Neural cell (in vitro differentiated cells): ENCODE data around the gene IPMK. TPM values are rescaled to one million over a fixed set of nuclear protein-coding genes. Genes with fewer than 3 reads are reported as not detected.

Experiments
- H2AFZ ChIP-seq: fragments of 200-600, 300-800 bp; sonication (generic), shearing (Covaris generic); 2 replicates; pipeline ENCODE4 v1.6.0; 2014; ENCODE audit warnings: low read depth, mild to moderate bottlenecking, antibody characterized with exemption, low read length, moderate library complexity
- H3F3A ChIP-seq: fragments of 200-600 bp; shearing (Covaris generic); 2 replicates; pipeline ENCODE4 v1.6.1; 2016; ENCODE audit warnings: mild to moderate bottlenecking, moderate library complexity, mixed read lengths, antibody characterized with exemption, low read length; ENCODE audit not compliant: insufficient read depth, poor library complexity, severe bottlenecking
- H3K27ac ChIP-seq: fragments of 200-600, 300-800 bp; sonication (generic), shearing (Covaris generic); 2 replicates; pipeline ENCODE4 v1.5.1; 2014; ENCODE audit warnings: mild to moderate bottlenecking, low read length, moderate library complexity
- H3K27me3 ChIP-seq: fragments of 300-800, 200-600 bp; sonication (generic), shearing (Covaris generic); 2 replicates; pipeline ENCODE4 v1.6.0; 2014; ENCODE audit warnings: mild to moderate bottlenecking, low read depth, low read length, moderate library complexity; ENCODE audit not compliant: insufficient read depth
- H3K36me3 ChIP-seq: fragments of 300-800, 200-600 bp; sonication (generic), shearing (Covaris generic); 2 replicates; pipeline ENCODE4 v1.5.1; 2014; ENCODE audit warnings: mild to moderate bottlenecking, antibody characterized with exemption, low read length, moderate library complexity; ENCODE audit not compliant: insufficient read depth
- H3K4me2 ChIP-seq: fragments of 300-800, 200-600 bp; sonication (generic), shearing (Covaris generic); 2 replicates; pipeline ENCODE4 v1.6.0; 2014; ENCODE audit warnings: mild to moderate bottlenecking, low read length
- H3K4me3 ChIP-seq: fragments of 300-800, 200-600 bp; sonication (generic), shearing (Covaris generic); 2 replicates; pipeline ENCODE4 v1.5.1; 2014; ENCODE audit warnings: mild to moderate bottlenecking, low read length, moderate library complexity
- H3K79me2 ChIP-seq: fragments of 200-600 bp; shearing (Covaris generic); replicated peaks from 2 replicates; pipeline ENCODE4 v1.6.0; 2014; ENCODE audit warnings: mild to moderate bottlenecking, low read length, moderate library complexity; ENCODE audit not compliant: insufficient read depth
- H3K9ac ChIP-seq: fragments of 300-800, 200-600 bp; sonication (generic), shearing (Covaris generic); 2 replicates; pipeline ENCODE4 v1.6.1; 2016; ENCODE audit warnings: mild to moderate bottlenecking, low read length, mixed read lengths
- H3K9me2 ChIP-seq: fragments of 200-600 bp; shearing (Covaris generic); 2 replicates; pipeline ENCODE4 v1.6.1; 2016; ENCODE audit warnings: mild to moderate bottlenecking, low read length, mixed read lengths; ENCODE audit not compliant: insufficient read depth
- H3K9me3 ChIP-seq: fragments of 200-600, 300-800 bp; sonication (generic), shearing (Covaris generic); 2 replicates; pipeline ENCODE4 v1.6.1; 2016; ENCODE audit warnings: mild to moderate bottlenecking, mixed run types, low read length, moderate library complexity, mixed read lengths
- H4K20me1 ChIP-seq: fragments of 200-600 bp; shearing (Covaris generic); 2 replicates; pipeline ENCODE4 v1.6.1; 2016; ENCODE audit warnings: mild to moderate bottlenecking, mixed run types; ENCODE audit not compliant: insufficient read depth
- EP300 ChIP-seq: fragments of 450-650 bp; conservative IDR thresholded peaks from 2 replicates; pipeline ENCODE4 v1.6.1; 2014; ENCODE audit warnings: antibody characterized with exemption, mild to moderate bottlenecking, moderate library complexity; ENCODE audit not compliant: poor library complexity, severe bottlenecking
- EZH2 ChIP-seq: fragments of 200-600, 300-800 bp; shearing (Covaris generic), sonication (generic); IDR thresholded peaks from 2 replicates; pipeline ENCODE4 v1.6.1; 2014; ENCODE audit warnings: antibody characterized with exemption, low read length, borderline replicate concordance, mild to moderate bottlenecking; ENCODE audit not compliant: insufficient read depth, poor library complexity, severe bottlenecking
- MXI1 ChIP-seq: fragments of 450-650 bp; conservative IDR thresholded peaks from 2 replicates; pipeline ENCODE4 v1.6.1; 2014; ENCODE audit warnings: antibody characterized with exemption, mild to moderate bottlenecking; ENCODE audit not compliant: poor library complexity, severe bottlenecking
- POLR2AphosphoS5 ChIP-seq: IDR thresholded peaks from 2 replicates; pipeline ENCODE4 v1.6.1; 2012
- RAD21 ChIP-seq: fragments of 450-650 bp; conservative IDR thresholded peaks from 2 replicates; pipeline ENCODE4 v1.6.1; 2014; ENCODE audit warnings: antibody characterized with exemption, mild to moderate bottlenecking, moderate library complexity
- SMC3 ChIP-seq: fragments of 450-650 bp; conservative IDR thresholded peaks from 2 replicates; pipeline ENCODE4 v1.6.1; 2014; ENCODE audit warnings: antibody characterized with exemption, mild to moderate bottlenecking, moderate library complexity; ENCODE audit not compliant: poor library complexity
- TAF1 ChIP-seq: IDR thresholded peaks from 2 replicates; pipeline ENCODE4 v1.6.1; 2012; ENCODE audit warnings: low read depth
- polyA plus RNA-seq: library from polyadenylated mRNA; depleted of rRNA; stranded (reverse); fragments of >200 nt; gene quantifications from 2 replicates; pipeline ENCODE4 v1.2.3, GENCODE V29; 2014
- TF ChIP-seq, protein P1 (sequence below): IDR thresholded peaks from 2 replicates; pipeline ENCODE4 v1.6.1; 2012; ENCODE audit warnings: borderline replicate concordance
- TF ChIP-seq, protein P2 (sequence below): fragments of 450-650 bp; IDR thresholded peaks from 2 replicates; pipeline ENCODE4 v1.5.1; 2014; ENCODE audit warnings: antibody characterized with exemption, mild to moderate bottlenecking, moderate library complexity; ENCODE audit not compliant: poor library complexity, severe bottlenecking

IPMK gene
- polyA plus RNA-seq, 1 donor from 2014 or later: 11.7 TPM

DNA sequence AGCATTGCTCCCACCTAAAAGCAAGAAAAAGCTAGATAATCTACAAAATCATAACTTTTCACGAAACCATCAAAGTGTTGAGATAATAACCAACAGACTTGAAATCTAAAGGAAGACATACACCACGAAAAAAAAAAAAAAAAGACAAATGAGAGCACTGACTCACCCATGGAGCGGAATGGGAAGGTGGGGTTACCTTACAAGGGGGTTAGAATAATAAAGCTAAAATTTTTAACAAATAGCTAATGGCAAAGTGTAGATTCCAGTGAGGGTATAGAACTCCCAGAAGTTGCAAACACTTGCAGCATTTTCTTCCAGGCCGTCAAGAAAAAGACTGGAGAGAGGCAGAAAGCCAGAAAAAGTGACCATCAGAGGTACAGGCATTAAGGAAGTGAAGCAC lies 27.2 kb downstream of the IPMK start:
- Histone ChIP-seq H3K4me2 (no peak overlapping the region), H3K79me2 (peaks cover 6% of the 10 kb centered on the region), H2AFZ (no peak overlapping the region), H3K9me3 (no peaks in the 10 kb centered on the region), H3K27me3 (no peaks in the 10 kb centered on the region), H3K9ac (no peak overlapping the region), H3K9me2 (no peaks in the 10 kb centered on the region), H3K4me3 (no peak overlapping the region), H3K27ac (no peak overlapping the region), H3F3A (no peaks in the 10 kb centered on the region), H3K36me3 (no peaks in the 10 kb centered on the region), H4K20me1 (no peaks in the 10 kb centered on the region)
- TF ChIP-seq EZH2 (no peak), SMC3 (no peak), MXI1 (no peak), RAD21 (no peak), TAF1 (no peak), EP300 (no peak), POLR2AphosphoS5 (no peak)
- TF ChIP-seq, protein P1, sequence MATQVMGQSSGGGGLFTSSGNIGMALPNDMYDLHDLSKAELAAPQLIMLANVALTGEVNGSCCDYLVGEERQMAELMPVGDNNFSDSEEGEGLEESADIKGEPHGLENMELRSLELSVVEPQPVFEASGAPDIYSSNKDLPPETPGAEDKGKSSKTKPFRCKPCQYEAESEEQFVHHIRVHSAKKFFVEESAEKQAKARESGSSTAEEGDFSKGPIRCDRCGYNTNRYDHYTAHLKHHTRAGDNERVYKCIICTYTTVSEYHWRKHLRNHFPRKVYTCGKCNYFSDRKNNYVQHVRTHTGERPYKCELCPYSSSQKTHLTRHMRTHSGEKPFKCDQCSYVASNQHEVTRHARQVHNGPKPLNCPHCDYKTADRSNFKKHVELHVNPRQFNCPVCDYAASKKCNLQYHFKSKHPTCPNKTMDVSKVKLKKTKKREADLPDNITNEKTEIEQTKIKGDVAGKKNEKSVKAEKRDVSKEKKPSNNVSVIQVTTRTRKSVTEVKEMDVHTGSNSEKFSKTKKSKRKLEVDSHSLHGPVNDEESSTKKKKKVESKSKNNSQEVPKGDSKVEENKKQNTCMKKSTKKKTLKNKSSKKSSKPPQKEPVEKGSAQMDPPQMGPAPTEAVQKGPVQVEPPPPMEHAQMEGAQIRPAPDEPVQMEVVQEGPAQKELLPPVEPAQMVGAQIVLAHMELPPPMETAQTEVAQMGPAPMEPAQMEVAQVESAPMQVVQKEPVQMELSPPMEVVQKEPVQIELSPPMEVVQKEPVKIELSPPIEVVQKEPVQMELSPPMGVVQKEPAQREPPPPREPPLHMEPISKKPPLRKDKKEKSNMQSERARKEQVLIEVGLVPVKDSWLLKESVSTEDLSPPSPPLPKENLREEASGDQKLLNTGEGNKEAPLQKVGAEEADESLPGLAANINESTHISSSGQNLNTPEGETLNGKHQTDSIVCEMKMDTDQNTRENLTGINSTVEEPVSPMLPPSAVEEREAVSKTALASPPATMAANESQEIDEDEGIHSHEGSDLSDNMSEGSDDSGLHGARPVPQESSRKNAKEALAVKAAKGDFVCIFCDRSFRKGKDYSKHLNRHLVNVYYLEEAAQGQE: no peak
- TF ChIP-seq, protein P2, sequence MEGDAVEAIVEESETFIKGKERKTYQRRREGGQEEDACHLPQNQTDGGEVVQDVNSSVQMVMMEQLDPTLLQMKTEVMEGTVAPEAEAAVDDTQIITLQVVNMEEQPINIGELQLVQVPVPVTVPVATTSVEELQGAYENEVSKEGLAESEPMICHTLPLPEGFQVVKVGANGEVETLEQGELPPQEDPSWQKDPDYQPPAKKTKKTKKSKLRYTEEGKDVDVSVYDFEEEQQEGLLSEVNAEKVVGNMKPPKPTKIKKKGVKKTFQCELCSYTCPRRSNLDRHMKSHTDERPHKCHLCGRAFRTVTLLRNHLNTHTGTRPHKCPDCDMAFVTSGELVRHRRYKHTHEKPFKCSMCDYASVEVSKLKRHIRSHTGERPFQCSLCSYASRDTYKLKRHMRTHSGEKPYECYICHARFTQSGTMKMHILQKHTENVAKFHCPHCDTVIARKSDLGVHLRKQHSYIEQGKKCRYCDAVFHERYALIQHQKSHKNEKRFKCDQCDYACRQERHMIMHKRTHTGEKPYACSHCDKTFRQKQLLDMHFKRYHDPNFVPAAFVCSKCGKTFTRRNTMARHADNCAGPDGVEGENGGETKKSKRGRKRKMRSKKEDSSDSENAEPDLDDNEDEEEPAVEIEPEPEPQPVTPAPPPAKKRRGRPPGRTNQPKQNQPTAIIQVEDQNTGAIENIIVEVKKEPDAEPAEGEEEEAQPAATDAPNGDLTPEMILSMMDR: no peak

DNA sequence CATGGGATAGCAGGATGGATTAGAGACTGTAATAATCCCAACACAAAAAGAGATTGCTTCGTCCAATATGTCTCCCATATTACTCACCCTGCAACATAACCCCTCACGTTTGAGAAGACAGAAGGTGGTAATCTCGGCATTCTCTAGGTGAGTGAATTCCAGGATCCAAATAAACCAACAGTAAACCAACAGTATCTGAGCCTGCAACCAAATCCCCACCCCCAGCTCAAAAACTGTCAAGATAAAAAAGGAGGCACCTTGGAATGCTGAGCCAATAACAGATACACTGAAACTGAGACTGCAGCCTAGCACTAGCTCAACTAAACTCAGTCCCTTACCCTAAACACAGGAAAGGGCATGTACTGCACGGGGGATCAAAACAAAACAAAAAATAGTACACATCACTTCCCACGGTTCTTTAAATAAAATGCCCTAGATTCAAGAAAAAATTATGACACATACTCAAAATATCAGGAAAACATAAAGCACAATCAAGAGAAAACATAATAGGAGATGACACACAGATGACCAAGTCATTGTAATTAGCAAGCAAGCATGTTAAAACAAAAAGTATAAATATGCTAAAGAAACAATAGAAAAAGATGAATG lies 28.0 kb downstream of the IPMK start:
- Histone ChIP-seq H3K79me2 (peaks cover 6% of the 10 kb centered on the region), H2AFZ (no peak overlapping the region), H3K9ac (no peak overlapping the region), H3K27me3 (no peaks in the 10 kb centered on the region), H3F3A (no peaks in the 10 kb centered on the region), H3K9me2 (no peaks in the 10 kb centered on the region), H3K36me3 (no peaks in the 10 kb centered on the region), H3K9me3 (no peaks in the 10 kb centered on the region), H3K27ac (no peak overlapping the region), H3K4me3 (no peak overlapping the region), H3K4me2 (no peak overlapping the region), H4K20me1 (no peaks in the 10 kb centered on the region)
- no peak for TF ChIP-seq POLR2AphosphoS5
- no peak for TF ChIP-seq SMC3
- TF ChIP-seq, protein P1: no peak
- no peak for TF ChIP-seq EP300
- no peak for TF ChIP-seq TAF1
